ENCODE data around the gene RFXANK. TPM values are rescaled to one million over a fixed set of nuclear protein-coding genes. Genes with fewer than 3 reads are reported as not detected.
"Not testable (repeated sequence)": the region's sequence is repeated elsewhere in the genome, so short reads cannot be mapped to it uniquely, and the experiment has no call there.

Gene RFXANK
- total RNA-seq, 1 donor from 2014 or later = 31.2 TPM

DNA sequence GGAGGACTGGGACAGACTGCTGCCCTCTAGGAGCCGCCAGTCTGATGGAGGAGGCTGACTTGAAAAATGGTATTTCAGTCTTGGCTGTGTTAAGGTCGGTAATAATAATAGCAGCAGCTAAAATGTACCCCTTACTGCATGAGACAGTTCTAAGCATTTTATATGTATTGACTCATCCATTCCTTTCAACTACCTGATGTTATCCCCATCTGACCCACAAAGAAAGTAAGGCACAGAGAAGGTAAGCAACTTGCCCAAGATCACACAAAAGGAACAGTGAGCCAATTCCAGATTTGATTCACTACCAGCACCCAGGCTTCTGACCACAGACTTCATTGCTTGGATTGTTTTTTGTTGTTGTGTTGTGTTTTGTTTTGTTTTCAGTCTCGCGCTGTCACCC lies 23.7 kb downstream of the RFXANK start:
- Histone ChIP-seq H3K4me3 (no peak overlapping the region), H4K20me1 (ENCODE audit: low read depth) (peaks cover 31% of the 10 kb centered on the region), H3K36me3 (no peaks in the 10 kb centered on the region), H3K27ac (no peak overlapping the region), H3K4me2 (no peak overlapping the region), H3K27me3 (peaks cover 41% of the 10 kb centered on the region), H3K4me1 (no peaks in the 10 kb centered on the region), H2AFZ (replicated peaks) (no peak overlapping the region), H3F3A (ENCODE audit: low read depth) (peaks cover 6% of the 10 kb centered on the region), H3K79me2 (ENCODE audit: low read depth) (no peaks in the 10 kb centered on the region), H3K9ac (no peak overlapping the region), H3K9me3 (ENCODE audit: low read depth) (no peaks in the 10 kb centered on the region)
- H3K36me3 Mint-ChIP-seq = no peaks in the 10 kb centered on the region
- no peak for TF ChIP-seq EZH2phosphoT487 (IDR thresholded peaks at IDR 0.05)
- no peak for TF ChIP-seq EZH2 (IDR thresholded peaks at IDR 0.05)
- TF ChIP-seq, protein P1, sequence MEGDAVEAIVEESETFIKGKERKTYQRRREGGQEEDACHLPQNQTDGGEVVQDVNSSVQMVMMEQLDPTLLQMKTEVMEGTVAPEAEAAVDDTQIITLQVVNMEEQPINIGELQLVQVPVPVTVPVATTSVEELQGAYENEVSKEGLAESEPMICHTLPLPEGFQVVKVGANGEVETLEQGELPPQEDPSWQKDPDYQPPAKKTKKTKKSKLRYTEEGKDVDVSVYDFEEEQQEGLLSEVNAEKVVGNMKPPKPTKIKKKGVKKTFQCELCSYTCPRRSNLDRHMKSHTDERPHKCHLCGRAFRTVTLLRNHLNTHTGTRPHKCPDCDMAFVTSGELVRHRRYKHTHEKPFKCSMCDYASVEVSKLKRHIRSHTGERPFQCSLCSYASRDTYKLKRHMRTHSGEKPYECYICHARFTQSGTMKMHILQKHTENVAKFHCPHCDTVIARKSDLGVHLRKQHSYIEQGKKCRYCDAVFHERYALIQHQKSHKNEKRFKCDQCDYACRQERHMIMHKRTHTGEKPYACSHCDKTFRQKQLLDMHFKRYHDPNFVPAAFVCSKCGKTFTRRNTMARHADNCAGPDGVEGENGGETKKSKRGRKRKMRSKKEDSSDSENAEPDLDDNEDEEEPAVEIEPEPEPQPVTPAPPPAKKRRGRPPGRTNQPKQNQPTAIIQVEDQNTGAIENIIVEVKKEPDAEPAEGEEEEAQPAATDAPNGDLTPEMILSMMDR (IDR thresholded peaks at IDR 0.05) = no peak
- peaks cover 37% of the 10 kb centered on the region for H3K27me3 Mint-ChIP-seq (ENCODE audit: insufficient read depth, low read depth)
- no peak overlapping the region for H3K4me3 Mint-ChIP-seq
- no peak overlapping the region for H3K27ac Mint-ChIP-seq
- no peaks in the 10 kb centered on the region for H3K9me3 Mint-ChIP-seq
- H3K4me1 Mint-ChIP-seq = peaks cover 16% of the 10 kb centered on the region
- DNase-seq (ENCODE audit: low spot score) = no peak

DNA sequence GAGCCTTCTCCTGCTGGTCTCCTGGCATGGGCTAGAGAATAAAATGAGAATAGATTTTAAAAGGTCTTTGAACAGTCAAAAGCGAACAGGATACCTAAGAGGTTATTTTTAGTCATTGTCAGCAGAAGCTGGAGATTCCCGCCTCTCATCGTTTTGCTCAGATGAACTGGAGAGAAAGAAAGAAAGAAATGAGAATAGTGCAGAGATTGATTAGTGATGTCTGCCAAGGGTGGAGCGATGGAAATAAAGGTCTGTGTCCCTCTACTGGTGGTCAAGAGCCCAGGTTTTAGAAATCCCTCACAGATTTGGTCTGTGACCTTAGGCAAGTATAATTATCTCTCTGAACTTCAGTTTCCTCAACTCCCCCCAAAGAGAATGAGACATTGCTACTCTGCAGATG lies 25.0 kb downstream of the RFXANK start:
- Histone ChIP-seq H3K27ac (no peak overlapping the region), H3K9me3 (ENCODE audit: low read depth) (no peaks in the 10 kb centered on the region), H3K79me2 (ENCODE audit: low read depth) (no peaks in the 10 kb centered on the region), H3K36me3 (no peaks in the 10 kb centered on the region), H3K4me2 (no peak overlapping the region), H3K4me3 (no peak overlapping the region), H3F3A (ENCODE audit: low read depth) (no peaks in the 10 kb centered on the region), H3K4me1 (no peaks in the 10 kb centered on the region), H4K20me1 (ENCODE audit: low read depth) (peaks cover 31% of the 10 kb centered on the region), H3K9ac (no peak overlapping the region), H2AFZ (replicated peaks) (no peak overlapping the region), H3K27me3 (peaks cover 28% of the 10 kb centered on the region)
- TF ChIP-seq EZH2 (IDR thresholded peaks at IDR 0.05) = no peak
- TF ChIP-seq, protein P1 (IDR thresholded peaks at IDR 0.05) = peak; percentile 18
- H3K9me3 Mint-ChIP-seq = no peaks in the 10 kb centered on the region
- H3K36me3 Mint-ChIP-seq = no peaks in the 10 kb centered on the region
- H3K27ac Mint-ChIP-seq = no peak overlapping the region
- peaks cover 30% of the 10 kb centered on the region for H3K27me3 Mint-ChIP-seq (ENCODE audit: insufficient read depth, low read depth)
- H3K4me3 Mint-ChIP-seq = no peak overlapping the region
- DNase-seq (ENCODE audit: low spot score) = no peak
- H3K4me1 Mint-ChIP-seq = peaks cover 16% of the 10 kb centered on the region

DNA sequence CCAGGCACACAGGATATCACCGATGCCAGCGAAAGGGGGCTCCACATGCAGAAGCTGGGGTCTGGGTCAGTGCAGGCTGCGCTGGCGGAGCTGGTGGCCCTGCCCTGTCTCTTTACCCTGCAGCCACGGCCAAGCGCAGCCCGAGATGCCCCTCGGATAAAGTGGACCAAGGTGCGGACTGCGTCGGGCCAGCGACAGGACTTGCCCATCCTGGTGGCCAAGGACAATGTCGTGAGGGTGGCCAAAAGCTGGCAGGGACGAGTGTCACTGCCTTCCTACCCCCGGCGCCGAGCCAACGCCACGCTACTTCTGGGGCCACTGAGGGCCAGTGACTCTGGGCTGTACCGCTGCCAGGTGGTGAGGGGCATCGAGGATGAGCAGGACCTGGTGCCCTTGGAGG lies 26.9 kb downstream of the RFXANK start:
- Histone ChIP-seq H3K27ac (no peak overlapping the region), H3K27me3 (peaks cover 20% of the 10 kb centered on the region), H3K36me3 (no peaks in the 10 kb centered on the region), H3K9me3 (ENCODE audit: low read depth) (no peaks in the 10 kb centered on the region), H3K79me2 (ENCODE audit: low read depth) (no peaks in the 10 kb centered on the region), H3K4me2 (no peak overlapping the region), H4K20me1 (ENCODE audit: low read depth) (peaks cover 16% of the 10 kb centered on the region), H3K4me1 (no peaks in the 10 kb centered on the region), H2AFZ (replicated peaks) (no peak overlapping the region), H3K9ac (no peak overlapping the region), H3K4me3 (no peak overlapping the region), H3F3A (ENCODE audit: low read depth) (no peaks in the 10 kb centered on the region)
- DNase-seq (ENCODE audit: low spot score) = no peak
- peaks cover 22% of the 10 kb centered on the region for H3K27me3 Mint-ChIP-seq (ENCODE audit: insufficient read depth, low read depth)
- H3K4me1 Mint-ChIP-seq = peaks cover 8% of the 10 kb centered on the region
- TF ChIP-seq EZH2 (IDR thresholded peaks at IDR 0.05) (no peak), EZH2phosphoT487 (IDR thresholded peaks at IDR 0.05) (no peak)
- TF ChIP-seq, protein P1 (IDR thresholded peaks at IDR 0.05) = no peak
- no peak overlapping the region for H3K27ac Mint-ChIP-seq
- H3K4me3 Mint-ChIP-seq = no peak overlapping the region
- H3K9me3 Mint-ChIP-seq = no peaks in the 10 kb centered on the region
- no peaks in the 10 kb centered on the region for H3K36me3 Mint-ChIP-seq

DNA sequence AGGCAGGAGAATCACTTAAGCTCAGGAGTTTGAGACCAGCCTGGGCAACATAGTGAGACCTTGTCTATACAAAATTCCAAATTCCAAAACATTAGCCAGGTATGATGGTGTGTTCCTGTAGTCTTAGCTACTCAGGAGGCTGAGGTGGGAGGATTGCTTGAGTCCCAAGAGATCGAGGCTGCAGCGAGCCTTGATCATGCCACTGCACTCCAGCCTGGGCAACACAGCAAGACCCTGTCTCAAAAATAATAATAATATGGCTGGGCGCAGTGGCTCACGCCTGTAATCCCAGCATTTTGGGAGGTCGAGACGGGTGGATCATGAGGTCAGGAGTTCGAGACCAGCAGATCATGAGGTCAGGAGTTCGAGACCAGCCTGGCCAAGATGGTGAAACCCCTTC lies 28.9 kb downstream of the RFXANK start:
- not testable (repeated sequence) for H3K4me3 Mint-ChIP-seq; H3K36me3 ChIP-seq; H3K4me1 Mint-ChIP-seq; H3K4me3 ChIP-seq; H3K9ac ChIP-seq; H4K20me1 ChIP-seq (ENCODE audit: low read depth); H3K79me2 ChIP-seq (ENCODE audit: low read depth); H2AFZ ChIP-seq (replicated peaks); H3K9me3 ChIP-seq (ENCODE audit: low read depth); H3K4me2 ChIP-seq; H3K9me3 Mint-ChIP-seq; H3K27ac Mint-ChIP-seq; H3K4me1 ChIP-seq; H3K36me3 Mint-ChIP-seq; DNase-seq (ENCODE audit: low spot score); H3K27ac ChIP-seq
- H3K27me3 ChIP-seq = peaks cover 31% of the 10 kb centered on the region
- H3K27me3 Mint-ChIP-seq (ENCODE audit: insufficient read depth, low read depth) = peaks cover 23% of the 10 kb centered on the region
- H3F3A ChIP-seq (ENCODE audit: low read depth) = peaks cover 17% of the 10 kb centered on the region

Measured in neural progenitor cell (in vitro differentiated cells).